Breast epithelium (tissue), 3 donors: ENCODE measurements around the gene TCERG1L.

Source experiments
- CTCF ChIP-seq, 3 donors: fragments of 450-650 bp; IDR thresholded peaks; one replicate each; pipeline ENCODE4 v1.5.1; 2016 to 2017; ENCODE audit warnings: antibody characterized with exemption in 3 of 3, mild to moderate bottlenecking in 3 of 3, moderate library complexity in 3 of 3
- POLR2A ChIP-seq: fragments of 450-650 bp; IDR thresholded peaks from one replicate; pipeline ENCODE4 v1.6.1; 2016; ENCODE audit warnings: antibody characterized with exemption, mild to moderate bottlenecking, moderate library complexity
- POLR2AphosphoS5 ChIP-seq, 3 donors: sonication (generic); formaldehyde crosslinking; IDR thresholded peaks; one replicate each; pipeline ENCODE4 v1.6.1; 2017; ENCODE audit warnings: antibody characterized with exemption in 3 of 3

DNA sequence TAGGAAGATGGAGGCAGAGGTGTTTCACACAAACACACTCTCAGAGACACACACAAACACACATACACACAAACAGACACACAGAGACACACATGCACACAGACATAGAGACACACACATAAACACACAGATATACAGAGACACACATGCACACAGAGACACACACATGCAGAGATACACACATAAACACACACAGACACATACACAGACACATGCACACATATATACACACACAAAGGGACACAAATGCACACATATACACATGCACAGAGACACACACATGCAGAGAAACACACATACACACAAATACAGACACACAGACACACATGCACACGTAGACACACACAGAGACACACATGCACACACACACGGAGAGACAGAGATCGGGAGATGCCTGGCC lies 163.3 kb downstream of the TCERG1L start:
- TF ChIP-seq POLR2AphosphoS5 (IDR thresholded peaks at IDR 0.05) (no peak), CTCF (IDR thresholded peaks at IDR 0.05) (no peak), POLR2A (no peak)
